Osteoblast (primary cell): ENCODE data around the gene CLEC16A. TPM values are rescaled to one million over a fixed set of nuclear protein-coding genes. Genes with fewer than 3 reads are reported as not detected.

Experiments
- DNase-seq: peaks from one replicate; pipeline ENCODE4 v3.0.0; 2011; ENCODE audit warnings: low spot score, mixed read lengths; ENCODE audit not compliant: insufficient read length; ENCODE audit errors: missing footprints
- H2AFZ ChIP-seq: 2 replicates; pipeline ENCODE4 v1.6.0; 2011; ENCODE audit warnings: mild to moderate bottlenecking, low read length
- H3K27ac ChIP-seq: 2 replicates; pipeline ENCODE4 v1.5.1; 2011; ENCODE audit warnings: mild to moderate bottlenecking, low read depth, low read length, moderate library complexity
- H3K27me3 ChIP-seq: 2 replicates; pipeline ENCODE4 v1.6.0; 2012; ENCODE audit warnings: mild to moderate bottlenecking, control low read depth, inconsistent platforms, low read length, moderate library complexity; ENCODE audit not compliant: insufficient read depth
- H3K36me3 ChIP-seq: 2 replicates; pipeline ENCODE4 v1.5.1; 2011; ENCODE audit warnings: mild to moderate bottlenecking, low read length, control low read depth, moderate library complexity; ENCODE audit not compliant: insufficient read depth
- H3K4me1 ChIP-seq: 2 replicates; pipeline ENCODE4 v1.5.1; 2011; ENCODE audit warnings: mild to moderate bottlenecking, low read length, control low read depth, moderate library complexity; ENCODE audit not compliant: insufficient read depth
- H3K4me2 ChIP-seq: 2 replicates; pipeline ENCODE4 v1.6.0; 2011; ENCODE audit warnings: mild to moderate bottlenecking, low read length; ENCODE audit not compliant: insufficient read depth
- H3K4me3 ChIP-seq: fragments of 200-600 bp; sonication (generic); 3 replicates; pipeline ENCODE4 v1.5.1; 2012; ENCODE audit warnings: mild to moderate bottlenecking, low read length, inconsistent platforms; ENCODE audit not compliant: insufficient read depth
- H3K79me2 ChIP-seq: 2 replicates; pipeline ENCODE4 v1.6.0; 2012; ENCODE audit warnings: mild to moderate bottlenecking, low read length, control low read depth, inconsistent platforms; ENCODE audit not compliant: insufficient read depth
- H3K9me3 ChIP-seq: 2 replicates; pipeline ENCODE4 v1.5.1; 2011; ENCODE audit warnings: low read depth, low read length, control low read depth
- H4K20me1 ChIP-seq: 2 replicates; pipeline ENCODE4 v1.6.0; 2012; ENCODE audit warnings: mild to moderate bottlenecking, low read length, control low read depth; ENCODE audit not compliant: insufficient read depth
- CTCF ChIP-seq: IDR thresholded peaks from 2 replicates; pipeline ENCODE4 v1.5.1; 2011; ENCODE audit warnings: mild to moderate bottlenecking, low read depth, low read length, moderate library complexity; ENCODE audit errors: extremely low read depth
- total RNA-seq: library from RNA; depleted of rRNA; stranded (reverse); fragments of >200 nt; gene quantifications from 2 replicates; pipeline ENCODE4 v1.2.3, GENCODE V29; 2012

CLEC16A gene
- total RNA-seq, 1 donor, result 25.7 TPM

DNA sequence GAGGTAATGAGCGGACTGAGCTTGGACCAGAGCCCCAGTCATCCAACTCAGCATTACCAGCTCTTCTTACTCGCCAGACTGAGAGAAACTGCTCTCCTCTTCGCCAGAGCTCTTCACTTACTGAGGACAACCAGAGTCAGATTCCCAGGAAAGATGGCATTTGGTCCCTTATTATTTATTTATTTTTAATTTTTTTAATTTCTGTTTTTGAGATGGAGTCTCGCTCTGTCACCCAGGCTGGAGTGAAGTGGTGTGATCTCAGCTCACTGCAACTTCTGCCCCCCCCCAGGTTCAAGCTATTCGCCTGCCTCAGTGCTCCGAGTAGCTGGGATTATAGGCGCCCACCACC lies 25.4 kb upstream of the CLEC16A start:
- Histone ChIP-seq H3K9me3 (no peaks in the 10 kb centered on the region), H3K27me3 (no peaks in the 10 kb centered on the region), H3K4me2 (no peak overlapping the region), H3K27ac (no peak overlapping the region), H3K79me2 (no peaks in the 10 kb centered on the region), H3K36me3 (no peaks in the 10 kb centered on the region), H3K4me3 (no peak overlapping the region), H4K20me1 (peaks cover 3% of the 10 kb centered on the region), H3K4me1 (peaks cover 12% of the 10 kb centered on the region), H2AFZ (no peak overlapping the region)
- DNase-seq, result no peak
- no peak for TF ChIP-seq CTCF

DNA sequence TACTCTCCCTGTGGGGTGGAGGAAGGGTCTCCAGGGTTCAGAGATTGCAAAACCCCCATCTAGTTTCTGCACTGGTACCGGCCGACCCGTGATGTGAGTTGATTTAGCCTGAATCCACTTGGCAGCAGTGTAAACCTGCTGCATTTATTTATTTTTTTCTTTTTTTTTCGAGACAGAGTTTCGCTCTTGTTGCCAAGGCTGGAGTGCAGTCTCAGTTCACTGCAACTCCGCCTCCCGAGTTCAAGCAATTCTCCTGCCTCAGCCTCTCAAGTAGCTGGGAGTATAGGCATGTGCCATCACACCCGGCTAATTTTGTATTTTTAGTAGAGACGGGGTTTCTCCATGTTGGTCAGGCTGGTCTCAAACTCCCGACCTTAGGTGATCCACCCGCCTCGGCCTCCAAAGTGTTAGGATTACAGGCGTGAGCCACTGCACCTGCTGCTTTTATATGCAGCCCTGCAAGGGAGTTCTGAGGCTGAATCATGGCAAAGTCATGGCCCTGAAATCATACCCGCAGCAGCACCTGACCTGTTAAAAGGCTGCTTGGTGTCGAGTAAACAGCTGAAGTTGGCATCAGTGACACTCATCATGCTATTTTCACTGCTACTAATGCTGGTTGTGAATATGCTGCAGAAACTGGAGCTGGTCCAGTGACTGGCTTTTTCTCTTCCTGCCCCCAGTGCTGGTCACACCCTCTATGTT lies 23.5 kb upstream of the CLEC16A start:
- H3K36me3 ChIP-seq, result peaks cover 10% of the 10 kb centered on the region

GRCh38 chr16:10921536-10922327 lies 22.6 kb upstream of the CLEC16A start:
- H3K79me2 ChIP-seq, result no peaks in the 10 kb centered on the region
- H3K27ac ChIP-seq, result peak overlapping the region; percentile 43
- no peak overlapping the region for H3K4me2 ChIP-seq
- H3K4me1 ChIP-seq, result peaks cover 12% of the 10 kb centered on the region
- H3K9me3 ChIP-seq, result no peaks in the 10 kb centered on the region
- H3K4me3 ChIP-seq, result no peak overlapping the region
- peaks cover 3% of the 10 kb centered on the region for H4K20me1 ChIP-seq
- H3K36me3 ChIP-seq, result peaks cover 11% of the 10 kb centered on the region
- TF ChIP-seq CTCF, result no peak
- no peaks in the 10 kb centered on the region for H3K27me3 ChIP-seq
- no peak overlapping the region for H2AFZ ChIP-seq
- no peak for DNase-seq

More for the DNA sequence above, 23.5 kb upstream of the CLEC16A start:
- DNase-seq, result no peak
- Histone ChIP-seq H3K79me2 (no peaks in the 10 kb centered on the region), H3K27ac (no peak overlapping the region), H3K27me3 (no peaks in the 10 kb centered on the region), H3K4me1 (peaks cover 12% of the 10 kb centered on the region), H4K20me1 (peaks cover 3% of the 10 kb centered on the region), H3K4me3 (no peak overlapping the region), H3K9me3 (no peaks in the 10 kb centered on the region), H3K4me2 (no peak overlapping the region), H2AFZ (no peak overlapping the region)
- no peak for TF ChIP-seq CTCF
